ENCODE results near the gene SLC5A6. TPM values are rescaled to one million over a fixed set of nuclear protein-coding genes. Genes with fewer than 3 reads are reported as not detected.

Gene SLC5A6
- polyA plus RNA-seq, 3 donors = 37.2 to 47.6 (median 42.0) TPM

GRCh38 chr2:27155069-27155520, 57.0 kb downstream of the SLC5A6 start:
- no peak for DNase-seq (ENCODE audit: extremely low read depth in 1 of 11, low read depth in 9 of 11, low spot score in 4 of 11)

- DNase-seq (ENCODE audit: extremely low read depth in 1 of 11, low read depth in 9 of 11, low spot score in 4 of 11) = peak in 9 of 11 donors; percentile 25 to 55 (median 40)
These were observed 57.6 kb downstream of the SLC5A6 start for GRCh38 chr2:27154488-27154887.

GRCh38 chr2:27152796-27153464, 59.1 kb downstream of the SLC5A6 start:
- DNase-seq (ENCODE audit: extremely low read depth in 1 of 11, low read depth in 9 of 11, low spot score in 4 of 11) = no peak

- DNase-seq (ENCODE audit: extremely low read depth in 1 of 11, low read depth in 9 of 11, low spot score in 4 of 11) = no peak
These were observed 59.8 kb downstream of the SLC5A6 start for GRCh38 chr2:27152102-27152795.

GRCh38 chr2:27150639-27151230, 61.3 kb downstream of the SLC5A6 start:
- no peak for DNase-seq (ENCODE audit: extremely low read depth in 1 of 11, low read depth in 9 of 11, low spot score in 4 of 11)

Other genes starting within 250 kb of the SLC5A6 start
- 10 to 100 TPM in 2 of 3 donors, 1 to 10 TPM in 1; 9.6 to 15.8 (median 12.6) TPM for gene MAPRE3, start 241.6 kb downstream of the SLC5A6 start, polyA plus RNA-seq (ENCODE audit: insufficient read length in 3 of 3)
- 10 to 100 TPM; 55.8 to 71.9 (median 63.6) TPM for gene TMEM214, start 179.3 kb downstream of the SLC5A6 start, polyA plus RNA-seq (ENCODE audit: insufficient read length in 3 of 3)
- gene AGBL5, start 160.6 kb downstream of the SLC5A6 start, polyA plus RNA-seq (ENCODE audit: insufficient read length in 3 of 3) = 10 to 100 TPM; 61.9 to 66.8 (median 65.2) TPM
- 100 to 1,000 TPM; 234 to 273 (median 243) TPM for gene OST4, start 140.6 kb downstream of the SLC5A6 start, polyA plus RNA-seq (ENCODE audit: insufficient read length in 3 of 3)
- 100 to 1,000 TPM in 1 of 3 donors, 10 to 100 TPM in 2; 53.5 to 130 (median 96.3) TPM for gene EMILIN1, start 133.7 kb downstream of the SLC5A6 start, polyA plus RNA-seq (ENCODE audit: insufficient read length in 3 of 3)
- gene KHK, start 125.5 kb downstream of the SLC5A6 start, polyA plus RNA-seq (ENCODE audit: insufficient read length in 3 of 3) = 10 to 100 TPM; 42.9 to 58.5 (median 55.3) TPM
- gene CGREF1, start 93.1 kb downstream of the SLC5A6 start, polyA plus RNA-seq (ENCODE audit: insufficient read length in 3 of 3) = 1 to 10 TPM; 6.2 to 8.6 (median 7.4) TPM
- gene ABHD1, start 88.5 kb downstream of the SLC5A6 start, polyA plus RNA-seq (ENCODE audit: insufficient read length in 3 of 3) = 1 to 10 TPM; 1.3 to 1.9 (median 1.6) TPM
- 10 to 100 TPM; 42.0 to 55.0 (median 46.4) TPM for gene PREB, start 77.6 kb downstream of the SLC5A6 start, polyA plus RNA-seq (ENCODE audit: insufficient read length in 3 of 3)
- gene PRR30, start 72.9 kb downstream of the SLC5A6 start, polyA plus RNA-seq (ENCODE audit: insufficient read length in 3 of 3) = not detected
- gene TCF23, start 63.3 kb downstream of the SLC5A6 start, polyA plus RNA-seq (ENCODE audit: insufficient read length in 3 of 3) = under 1 TPM; 0.51 to 0.78 (median 0.62) TPM
- gene ATRAID, start 227 bp downstream of the SLC5A6 start, polyA plus RNA-seq (ENCODE audit: insufficient read length in 3 of 3) = 100 to 1,000 TPM; 148 to 150 (median 148) TPM
- 10 to 100 TPM; 50.4 to 54.6 (median 54.1) TPM for gene CAD, start 5.1 kb upstream of the SLC5A6 start, polyA plus RNA-seq (ENCODE audit: insufficient read length in 3 of 3)
- gene SLC30A3, start 50.8 kb upstream of the SLC5A6 start, polyA plus RNA-seq (ENCODE audit: insufficient read length in 3 of 3) = 1 to 10 TPM; 6.0 to 9.2 (median 7.6) TPM
- 1 to 10 TPM in 2 of 3 donors, under 1 TPM in 1; 0.59 to 1.7 (median 1.4) TPM for gene DNAJC5G, start 63.2 kb upstream of the SLC5A6 start, polyA plus RNA-seq (ENCODE audit: insufficient read length in 3 of 3)
- 1 to 10 TPM; 5.3 to 7.7 (median 5.7) TPM for gene TRIM54, start 70.2 kb upstream of the SLC5A6 start, polyA plus RNA-seq (ENCODE audit: insufficient read length in 3 of 3)
- 1 to 10 TPM in 1 of 3 donors, under 1 TPM in 2; 0.56 to 1.1 (median 0.82) TPM for gene UCN, start 96.2 kb upstream of the SLC5A6 start, polyA plus RNA-seq (ENCODE audit: insufficient read length in 3 of 3)
- gene MPV17, start 110.8 kb upstream of the SLC5A6 start, polyA plus RNA-seq (ENCODE audit: insufficient read length in 3 of 3) = 10 to 100 TPM; 74.0 to 90.5 (median 81.4) TPM
- gene GTF3C2, start 144.5 kb upstream of the SLC5A6 start, polyA plus RNA-seq (ENCODE audit: insufficient read length in 3 of 3) = 10 to 100 TPM; 68.4 to 72.3 (median 71.3) TPM
- gene EIF2B4, start 158.1 kb upstream of the SLC5A6 start, polyA plus RNA-seq (ENCODE audit: insufficient read length in 3 of 3) = 10 to 100 TPM; 49.7 to 56.0 (median 52.3) TPM
- 100 to 1,000 TPM; 101 to 110 (median 101) TPM for gene SNX17, start 158.3 kb upstream of the SLC5A6 start, polyA plus RNA-seq (ENCODE audit: insufficient read length in 3 of 3)
- gene ZNF513, start 168.5 kb upstream of the SLC5A6 start, polyA plus RNA-seq (ENCODE audit: insufficient read length in 3 of 3) = 10 to 100 TPM; 14.9 to 22.5 (median 21.0) TPM
- gene PPM1G, start 197.3 kb upstream of the SLC5A6 start, polyA plus RNA-seq (ENCODE audit: insufficient read length in 3 of 3) = 100 to 1,000 TPM in 1 of 3 donors, 10 to 100 TPM in 2; 84.3 to 105 (median 95.1) TPM
- 100 to 1,000 TPM; 122 to 134 (median 123) TPM for gene NRBP1, start 216.4 kb upstream of the SLC5A6 start, polyA plus RNA-seq (ENCODE audit: insufficient read length in 3 of 3)
- 10 to 100 TPM in 1 of 3 donors, 1 to 10 TPM in 2; 5.1 to 10.8 (median 8.6) TPM for gene KRTCAP3, start 230.1 kb upstream of the SLC5A6 start, polyA plus RNA-seq (ENCODE audit: insufficient read length in 3 of 3)